ENCODE results near the gene LLGL1.

DNA sequence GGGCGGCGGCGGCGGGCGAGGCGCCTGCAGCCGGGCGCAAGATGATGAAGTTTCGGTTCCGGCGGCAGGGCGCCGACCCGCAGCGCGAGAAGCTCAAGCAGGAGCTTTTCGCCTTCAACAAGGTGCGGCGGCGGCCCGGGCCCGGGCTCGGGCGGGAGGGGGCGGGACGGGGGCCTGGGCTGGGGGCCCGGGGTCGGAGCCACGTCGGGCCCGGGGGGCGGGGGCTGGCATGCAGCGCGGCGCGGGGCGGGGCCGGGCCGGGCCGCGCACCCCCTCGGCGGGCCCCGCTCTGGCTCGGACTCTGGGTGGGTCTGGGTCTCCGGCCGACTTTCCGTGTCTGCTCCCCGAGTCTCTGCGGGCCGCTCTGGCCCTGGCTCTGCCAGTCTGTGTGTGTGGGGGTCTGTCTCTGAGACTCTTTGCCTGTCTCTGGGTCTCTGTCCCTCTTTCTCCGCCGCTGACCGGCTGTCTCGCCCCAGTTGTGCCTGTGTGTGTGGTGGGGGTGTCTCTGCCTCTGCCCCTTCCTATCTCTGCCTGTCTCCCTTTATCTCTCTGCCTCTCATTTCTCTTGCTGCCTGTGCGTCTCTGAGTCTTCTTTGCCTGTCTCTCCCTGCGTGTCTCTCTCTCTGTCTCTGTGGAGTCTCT, 328 bp downstream of the LLGL1 start:
- TF ChIP-seq, protein P1, sequence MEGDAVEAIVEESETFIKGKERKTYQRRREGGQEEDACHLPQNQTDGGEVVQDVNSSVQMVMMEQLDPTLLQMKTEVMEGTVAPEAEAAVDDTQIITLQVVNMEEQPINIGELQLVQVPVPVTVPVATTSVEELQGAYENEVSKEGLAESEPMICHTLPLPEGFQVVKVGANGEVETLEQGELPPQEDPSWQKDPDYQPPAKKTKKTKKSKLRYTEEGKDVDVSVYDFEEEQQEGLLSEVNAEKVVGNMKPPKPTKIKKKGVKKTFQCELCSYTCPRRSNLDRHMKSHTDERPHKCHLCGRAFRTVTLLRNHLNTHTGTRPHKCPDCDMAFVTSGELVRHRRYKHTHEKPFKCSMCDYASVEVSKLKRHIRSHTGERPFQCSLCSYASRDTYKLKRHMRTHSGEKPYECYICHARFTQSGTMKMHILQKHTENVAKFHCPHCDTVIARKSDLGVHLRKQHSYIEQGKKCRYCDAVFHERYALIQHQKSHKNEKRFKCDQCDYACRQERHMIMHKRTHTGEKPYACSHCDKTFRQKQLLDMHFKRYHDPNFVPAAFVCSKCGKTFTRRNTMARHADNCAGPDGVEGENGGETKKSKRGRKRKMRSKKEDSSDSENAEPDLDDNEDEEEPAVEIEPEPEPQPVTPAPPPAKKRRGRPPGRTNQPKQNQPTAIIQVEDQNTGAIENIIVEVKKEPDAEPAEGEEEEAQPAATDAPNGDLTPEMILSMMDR (IDR thresholded peaks at IDR 0.05): no peak
- TF ChIP-seq EP300 (IDR thresholded peaks at IDR 0.05): no peak
- no peak for TF ChIP-seq POLR2A (IDR thresholded peaks at IDR 0.05)
